ENCODE results near the gene ZNF443. TPM values are rescaled to one million over a fixed set of nuclear protein-coding genes. Genes with fewer than 3 reads are reported as not detected.

Gene ZNF443
- total and polyA plus RNA-seq, 9 of the 15 experiments (the other 6 are each of a cell fraction or from before 2014, with no cell fraction given) = 1.5 to 4.9 (median 2.8) TPM

- TF ChIP-seq, protein P1, sequence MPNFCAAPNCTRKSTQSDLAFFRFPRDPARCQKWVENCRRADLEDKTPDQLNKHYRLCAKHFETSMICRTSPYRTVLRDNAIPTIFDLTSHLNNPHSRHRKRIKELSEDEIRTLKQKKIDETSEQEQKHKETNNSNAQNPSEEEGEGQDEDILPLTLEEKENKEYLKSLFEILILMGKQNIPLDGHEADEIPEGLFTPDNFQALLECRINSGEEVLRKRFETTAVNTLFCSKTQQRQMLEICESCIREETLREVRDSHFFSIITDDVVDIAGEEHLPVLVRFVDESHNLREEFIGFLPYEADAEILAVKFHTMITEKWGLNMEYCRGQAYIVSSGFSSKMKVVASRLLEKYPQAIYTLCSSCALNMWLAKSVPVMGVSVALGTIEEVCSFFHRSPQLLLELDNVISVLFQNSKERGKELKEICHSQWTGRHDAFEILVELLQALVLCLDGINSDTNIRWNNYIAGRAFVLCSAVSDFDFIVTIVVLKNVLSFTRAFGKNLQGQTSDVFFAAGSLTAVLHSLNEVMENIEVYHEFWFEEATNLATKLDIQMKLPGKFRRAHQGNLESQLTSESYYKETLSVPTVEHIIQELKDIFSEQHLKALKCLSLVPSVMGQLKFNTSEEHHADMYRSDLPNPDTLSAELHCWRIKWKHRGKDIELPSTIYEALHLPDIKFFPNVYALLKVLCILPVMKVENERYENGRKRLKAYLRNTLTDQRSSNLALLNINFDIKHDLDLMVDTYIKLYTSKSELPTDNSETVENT (CRISPR knock-in tag; IDR thresholded peaks at IDR 0.05) = peak; percentile 10; the same call in 1 of the 2 replicates
- TF ChIP-seq SRSF9 (IDR thresholded peaks at IDR 0.05; ENCODE audit: borderline replicate concordance, low read depth, low read length) (no peak), ZNF830 (CRISPR knock-in tag; IDR thresholded peaks at IDR 0.05) (no peak), BCOR (IDR thresholded peaks at IDR 0.05) (no peak), PURB (CRISPR knock-in tag; IDR thresholded peaks at IDR 0.05; ENCODE audit: low read depth) (no peak), TEAD4 (IDR thresholded peaks at IDR 0.05; ENCODE audit: low read length) (no peak), TEAD4 (CRISPR knock-in tag; IDR thresholded peaks at IDR 0.05; ENCODE audit: borderline replicate concordance) (no peak), PHF21A (IDR thresholded peaks at IDR 0.05; ENCODE audit: borderline replicate concordance, low read depth) (0 out of 2 replicates have a peak, but pooled peaks have one; percentile 49), CTCF (IDR thresholded peaks at IDR 0.05 in 2 of 3, conservative IDR thresholded peaks at IDR 0.05 in 1 of 3; ENCODE audit: insufficient read depth in 2 of 3, low read depth in 1 of 3, low read length in 3 of 3) (peak in 1 of 3 experiments; percentile 25; a peak in 3 of 6 replicates), PHTF2 (CRISPR knock-in tag; IDR thresholded peaks at IDR 0.05) (no peak), SIN3B (IDR thresholded peaks at IDR 0.05; ENCODE audit: low read depth) (no peak), ARHGAP35 (IDR thresholded peaks at IDR 0.05; ENCODE audit: partially characterized antibody) (no peak), POLR2AphosphoS2 (IDR thresholded peaks at IDR 0.05; ENCODE audit: low read length) (no peak), DACH1 (IDR thresholded peaks at IDR 0.05; ENCODE audit: partially characterized antibody) (peak; percentile 79), HNRNPL (IDR thresholded peaks at IDR 0.05; ENCODE audit: low read depth, low read length) (no peak), NUFIP1 (IDR thresholded peaks at IDR 0.05; ENCODE audit: partially characterized antibody) (no peak), ZFP1 (CRISPR knock-in tag; IDR thresholded peaks at IDR 0.05) (no peak)
- TF ChIP-seq, protein P2, sequence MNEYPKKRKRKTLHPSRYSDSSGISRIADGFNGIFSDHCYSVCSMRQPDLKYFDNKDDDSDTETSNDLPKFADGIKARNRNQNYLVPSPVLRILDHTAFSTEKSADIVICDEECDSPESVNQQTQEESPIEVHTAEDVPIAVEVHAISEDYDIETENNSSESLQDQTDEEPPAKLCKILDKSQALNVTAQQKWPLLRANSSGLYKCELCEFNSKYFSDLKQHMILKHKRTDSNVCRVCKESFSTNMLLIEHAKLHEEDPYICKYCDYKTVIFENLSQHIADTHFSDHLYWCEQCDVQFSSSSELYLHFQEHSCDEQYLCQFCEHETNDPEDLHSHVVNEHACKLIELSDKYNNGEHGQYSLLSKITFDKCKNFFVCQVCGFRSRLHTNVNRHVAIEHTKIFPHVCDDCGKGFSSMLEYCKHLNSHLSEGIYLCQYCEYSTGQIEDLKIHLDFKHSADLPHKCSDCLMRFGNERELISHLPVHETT (CRISPR knock-in tag; conservative IDR thresholded peaks at IDR 0.05 in 1 of 2, IDR thresholded peaks at IDR 0.05 in 1 of 2) = 0 out of 4 replicates have a peak, but pooled peaks of 1 of the 2 experiments have one; percentile 13
- TF ChIP-seq, protein P3, sequence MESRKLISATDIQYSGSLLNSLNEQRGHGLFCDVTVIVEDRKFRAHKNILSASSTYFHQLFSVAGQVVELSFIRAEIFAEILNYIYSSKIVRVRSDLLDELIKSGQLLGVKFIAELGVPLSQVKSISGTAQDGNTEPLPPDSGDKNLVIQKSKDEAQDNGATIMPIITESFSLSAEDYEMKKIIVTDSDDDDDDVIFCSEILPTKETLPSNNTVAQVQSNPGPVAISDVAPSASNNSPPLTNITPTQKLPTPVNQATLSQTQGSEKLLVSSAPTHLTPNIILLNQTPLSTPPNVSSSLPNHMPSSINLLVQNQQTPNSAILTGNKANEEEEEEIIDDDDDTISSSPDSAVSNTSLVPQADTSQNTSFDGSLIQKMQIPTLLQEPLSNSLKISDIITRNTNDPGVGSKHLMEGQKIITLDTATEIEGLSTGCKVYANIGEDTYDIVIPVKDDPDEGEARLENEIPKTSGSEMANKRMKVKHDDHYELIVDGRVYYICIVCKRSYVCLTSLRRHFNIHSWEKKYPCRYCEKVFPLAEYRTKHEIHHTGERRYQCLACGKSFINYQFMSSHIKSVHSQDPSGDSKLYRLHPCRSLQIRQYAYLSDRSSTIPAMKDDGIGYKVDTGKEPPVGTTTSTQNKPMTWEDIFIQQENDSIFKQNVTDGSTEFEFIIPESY (CRISPR knock-in tag; IDR thresholded peaks at IDR 0.05) = peak; percentile 46; the same call in 1 of the 2 replicates
Observed at GRCh38 chr19:12400633-12401502, 40.0 kb downstream of the ZNF443 start, which contains the start of gene ZNF799 (continued).

All from K562 (cell line).